ENCODE results near the gene IMMP2L. TPM values are rescaled to one million over a fixed set of nuclear protein-coding genes. Genes with fewer than 3 reads are reported as not detected.
"Not testable (repeated sequence)": the region's sequence is repeated elsewhere in the genome, so short reads cannot be mapped to it uniquely, and the experiment has no call there.

Gene IMMP2L
- total RNA-seq, 1 donor from 2014 or later: 59.6 TPM

DNA sequence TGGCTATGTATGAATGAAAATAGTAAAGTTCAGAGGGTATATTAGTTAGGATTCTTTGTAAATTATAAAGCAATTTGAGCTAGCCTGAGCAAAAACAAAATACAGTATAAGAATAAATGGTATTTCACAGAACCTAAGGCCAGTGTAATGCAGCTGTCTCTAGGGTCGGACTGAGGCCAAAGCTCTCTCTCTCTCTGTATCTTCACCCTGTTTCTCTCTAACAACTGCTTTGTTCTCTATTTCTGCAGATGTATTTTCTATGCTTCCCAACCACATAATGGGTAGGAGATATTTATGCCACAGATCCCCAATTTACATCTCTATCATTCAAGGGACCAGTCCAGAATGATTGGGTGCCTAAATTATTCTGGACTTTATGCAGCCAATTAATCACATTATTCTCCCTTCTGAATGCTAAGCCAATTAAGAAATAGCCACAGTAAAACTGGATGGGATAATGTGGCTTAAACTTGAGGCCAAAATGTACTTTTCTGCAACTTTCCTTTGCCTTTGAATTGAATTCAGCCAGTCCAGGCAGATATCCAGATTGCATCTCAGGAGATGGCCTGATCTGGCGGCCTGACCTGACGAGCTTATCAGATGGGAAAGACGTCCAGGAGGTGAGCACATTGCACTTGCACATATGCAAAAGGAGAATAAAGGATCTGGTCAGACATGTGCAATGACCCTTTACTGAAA lies 24.6 kb upstream of the IMMP2L start:
- H3K27me3 Mint-ChIP-seq (ENCODE audit: low read depth): no peaks in the 10 kb centered on the region
- no peaks in the 10 kb centered on the region for H3K4me1 Mint-ChIP-seq

DNA sequence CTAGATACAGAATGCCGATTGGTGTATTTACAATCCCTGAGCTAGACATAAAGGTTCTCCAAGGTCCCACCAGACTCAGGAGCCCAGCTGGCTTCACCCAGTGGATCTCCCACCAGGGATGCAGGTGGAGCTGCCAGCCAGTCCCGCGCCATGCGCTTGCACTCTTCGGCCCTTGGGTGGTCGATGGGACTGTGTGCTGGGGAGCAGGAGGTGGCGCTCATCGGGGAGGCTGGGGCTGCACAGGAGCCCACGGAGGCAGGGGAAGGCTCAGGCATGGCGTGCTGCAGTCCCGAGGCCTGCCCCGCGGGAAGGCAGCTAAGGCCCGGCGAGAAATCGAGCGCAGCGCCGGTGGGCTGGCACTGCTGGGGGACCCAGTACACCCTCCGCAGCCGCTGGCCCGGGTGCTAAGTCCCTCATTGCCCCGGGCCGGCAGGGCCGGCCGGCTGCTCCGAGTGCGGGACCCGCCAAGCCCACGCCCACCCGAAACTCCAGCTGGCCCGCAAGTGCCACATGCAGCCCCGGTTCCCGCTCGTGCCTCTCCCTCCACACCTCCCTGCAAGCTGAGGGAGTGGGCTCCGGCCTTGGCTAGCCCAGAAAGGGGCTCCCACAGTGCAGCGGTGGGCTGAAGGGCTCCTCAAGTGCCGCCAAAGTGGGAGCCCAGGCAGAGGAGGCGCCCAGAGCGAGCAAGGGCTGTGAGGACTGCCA lies 19.6 kb upstream of the IMMP2L start:
- H3K27me3 Mint-ChIP-seq (ENCODE audit: low read depth); H3K4me1 Mint-ChIP-seq; H3K27ac Mint-ChIP-seq; H3K36me3 Mint-ChIP-seq; DNase-seq (ENCODE audit: low spot score in 2 of 2, unreplicated experiment in 2 of 2); H3K4me3 Mint-ChIP-seq: not testable (repeated sequence)
- peaks cover 19% of the 10 kb centered on the region for H3K9me3 Mint-ChIP-seq

More for the DNA sequence above, 24.6 kb upstream of the IMMP2L start:
- peaks cover 5% of the 10 kb centered on the region for H3K9me3 Mint-ChIP-seq
- no peak overlapping the region for H3K27ac Mint-ChIP-seq
- H3K4me3 Mint-ChIP-seq: no peak overlapping the region
- no peaks in the 10 kb centered on the region for H3K36me3 Mint-ChIP-seq
- no peak for DNase-seq (ENCODE audit: low spot score in 2 of 2, unreplicated experiment in 2 of 2)
- TF ChIP-seq, protein P1, sequence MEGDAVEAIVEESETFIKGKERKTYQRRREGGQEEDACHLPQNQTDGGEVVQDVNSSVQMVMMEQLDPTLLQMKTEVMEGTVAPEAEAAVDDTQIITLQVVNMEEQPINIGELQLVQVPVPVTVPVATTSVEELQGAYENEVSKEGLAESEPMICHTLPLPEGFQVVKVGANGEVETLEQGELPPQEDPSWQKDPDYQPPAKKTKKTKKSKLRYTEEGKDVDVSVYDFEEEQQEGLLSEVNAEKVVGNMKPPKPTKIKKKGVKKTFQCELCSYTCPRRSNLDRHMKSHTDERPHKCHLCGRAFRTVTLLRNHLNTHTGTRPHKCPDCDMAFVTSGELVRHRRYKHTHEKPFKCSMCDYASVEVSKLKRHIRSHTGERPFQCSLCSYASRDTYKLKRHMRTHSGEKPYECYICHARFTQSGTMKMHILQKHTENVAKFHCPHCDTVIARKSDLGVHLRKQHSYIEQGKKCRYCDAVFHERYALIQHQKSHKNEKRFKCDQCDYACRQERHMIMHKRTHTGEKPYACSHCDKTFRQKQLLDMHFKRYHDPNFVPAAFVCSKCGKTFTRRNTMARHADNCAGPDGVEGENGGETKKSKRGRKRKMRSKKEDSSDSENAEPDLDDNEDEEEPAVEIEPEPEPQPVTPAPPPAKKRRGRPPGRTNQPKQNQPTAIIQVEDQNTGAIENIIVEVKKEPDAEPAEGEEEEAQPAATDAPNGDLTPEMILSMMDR (IDR thresholded peaks at IDR 0.05; ENCODE audit: unreplicated experiment): no peak

DNA sequence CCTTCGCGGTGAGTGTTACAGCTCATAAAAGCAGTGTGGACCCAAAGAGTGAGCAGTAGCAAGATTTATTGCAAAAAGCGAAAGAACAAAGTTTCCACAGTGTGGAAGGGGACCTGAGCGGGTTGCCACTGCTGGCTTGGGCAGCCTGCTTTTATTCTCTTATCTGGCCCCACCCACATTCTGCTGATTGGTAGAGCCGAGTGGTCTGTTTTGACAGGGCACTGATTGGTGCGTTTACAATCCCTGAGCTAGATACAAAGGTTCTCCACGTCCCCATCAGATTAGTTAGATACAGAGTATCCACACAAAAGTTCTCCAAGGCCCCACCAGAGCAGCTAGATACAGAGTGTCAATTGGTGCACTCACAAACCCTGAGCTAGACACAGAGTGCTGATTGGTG lies 18.9 kb upstream of the IMMP2L start:
- peaks cover 25% of the 10 kb centered on the region for H3K9me3 Mint-ChIP-seq
- H3K27ac Mint-ChIP-seq; H3K27me3 Mint-ChIP-seq (ENCODE audit: low read depth); H3K4me1 Mint-ChIP-seq; H3K4me3 Mint-ChIP-seq; H3K36me3 Mint-ChIP-seq; DNase-seq (ENCODE audit: low spot score in 2 of 2, unreplicated experiment in 2 of 2): not testable (repeated sequence)

DNA sequence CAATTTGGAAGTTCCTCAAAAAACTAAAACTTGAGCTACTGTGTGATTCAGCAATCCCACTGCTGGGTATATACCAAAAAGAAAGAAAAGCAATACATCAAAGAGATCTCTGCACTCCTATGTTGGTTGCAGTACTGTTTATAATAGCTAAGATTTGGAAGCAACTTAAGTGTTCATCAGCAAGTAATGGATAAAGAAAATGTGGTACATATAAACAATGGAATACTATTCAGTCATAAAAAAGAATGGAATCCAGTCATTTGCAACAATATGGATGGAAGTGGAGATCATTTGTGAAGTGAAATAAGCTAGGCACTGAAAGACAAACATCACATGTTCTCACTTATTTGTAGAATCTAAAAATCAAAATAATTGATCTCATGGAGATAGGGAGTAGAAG lies 16.5 kb upstream of the IMMP2L start:
- no peaks in the 10 kb centered on the region for H3K4me1 Mint-ChIP-seq
- TF ChIP-seq, protein P1 (IDR thresholded peaks at IDR 0.05; ENCODE audit: unreplicated experiment): no peak
- no peak overlapping the region for H3K4me3 Mint-ChIP-seq
- H3K27me3 Mint-ChIP-seq (ENCODE audit: low read depth): no peaks in the 10 kb centered on the region
- peaks cover 3% of the 10 kb centered on the region for H3K36me3 Mint-ChIP-seq
- no peak for DNase-seq (ENCODE audit: low spot score in 2 of 2, unreplicated experiment in 2 of 2)
- peaks cover 48% of the 10 kb centered on the region for H3K9me3 Mint-ChIP-seq
- H3K27ac Mint-ChIP-seq: no peak overlapping the region

DNA sequence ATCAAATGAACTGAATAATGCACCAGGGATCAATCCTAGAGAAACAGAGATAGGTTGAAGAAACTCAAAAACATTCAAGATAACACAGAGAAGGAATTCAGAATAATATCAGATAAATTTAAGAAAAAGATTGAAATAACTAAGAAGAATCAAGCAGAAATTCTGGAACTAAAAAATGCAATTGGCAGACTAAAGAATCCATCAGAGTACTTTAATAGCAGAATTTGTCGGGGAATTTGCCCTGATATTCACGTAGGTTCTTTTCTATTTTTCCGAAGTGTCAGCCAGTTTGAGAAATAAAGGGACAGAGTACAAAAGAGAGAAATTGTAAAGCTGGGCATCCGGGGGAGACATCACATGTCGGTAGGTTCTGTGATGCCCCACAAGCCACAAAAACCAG lies 9.4 kb upstream of the IMMP2L start:
- Mint-ChIP-seq H3K4me3 (no peak overlapping the region), H3K27ac (no peak overlapping the region), H3K4me1 (no peaks in the 10 kb centered on the region), H3K36me3 (no peaks in the 10 kb centered on the region), H3K27me3 (ENCODE audit: low read depth) (no peaks in the 10 kb centered on the region), H3K9me3 (peaks cover 59% of the 10 kb centered on the region)
- TF ChIP-seq, protein P1 (IDR thresholded peaks at IDR 0.05; ENCODE audit: unreplicated experiment): no peak
- no peak for DNase-seq (ENCODE audit: low spot score in 2 of 2, unreplicated experiment in 2 of 2)

DNA sequence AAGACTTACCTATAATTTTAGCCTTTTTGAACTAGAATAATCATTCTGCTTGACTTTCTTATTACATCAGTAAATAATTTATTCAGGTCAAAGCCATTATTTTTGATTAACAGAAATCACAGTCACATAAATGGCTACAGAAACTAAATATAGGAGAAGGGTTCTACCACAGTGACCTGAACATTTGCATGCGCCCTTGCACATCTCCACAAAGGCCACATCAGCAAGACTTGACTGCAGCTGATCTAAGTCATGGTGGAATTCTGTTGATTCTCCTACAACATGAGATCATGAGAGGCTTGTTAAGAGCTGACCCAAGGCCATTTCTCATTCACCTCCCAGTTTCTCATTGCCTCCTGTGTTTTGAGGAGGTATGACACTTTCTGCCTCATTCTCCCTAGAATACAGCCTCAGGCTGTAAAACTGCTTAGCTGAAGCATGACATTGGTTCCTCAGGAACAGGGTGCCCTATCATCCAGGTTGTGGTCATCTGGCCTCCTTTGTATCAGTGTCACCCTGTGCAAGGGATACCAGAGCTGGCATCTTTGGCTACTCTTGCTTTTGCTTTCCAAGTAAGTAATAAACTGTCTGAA lies 6.7 kb upstream of the IMMP2L start:
- Mint-ChIP-seq H3K9me3 (peaks cover 34% of the 10 kb centered on the region), H3K36me3 (no peaks in the 10 kb centered on the region), H3K4me1 (no peaks in the 10 kb centered on the region), H3K27ac (no peak overlapping the region), H3K4me3 (no peak overlapping the region), H3K27me3 (ENCODE audit: low read depth) (no peaks in the 10 kb centered on the region)
- no peak for DNase-seq (ENCODE audit: low spot score in 2 of 2, unreplicated experiment in 2 of 2)
- TF ChIP-seq, protein P1 (IDR thresholded peaks at IDR 0.05; ENCODE audit: unreplicated experiment): no peak

Data from mesothelial cell of epicardium (in vitro differentiated cells).